ENCODE results near the gene NR2F2. TPM values are rescaled to one million over a fixed set of nuclear protein-coding genes. Genes with fewer than 3 reads are reported as not detected.

Gene NR2F2
- total RNA-seq, 1 experiment from 2014 or later = 18.7 TPM

DNA sequence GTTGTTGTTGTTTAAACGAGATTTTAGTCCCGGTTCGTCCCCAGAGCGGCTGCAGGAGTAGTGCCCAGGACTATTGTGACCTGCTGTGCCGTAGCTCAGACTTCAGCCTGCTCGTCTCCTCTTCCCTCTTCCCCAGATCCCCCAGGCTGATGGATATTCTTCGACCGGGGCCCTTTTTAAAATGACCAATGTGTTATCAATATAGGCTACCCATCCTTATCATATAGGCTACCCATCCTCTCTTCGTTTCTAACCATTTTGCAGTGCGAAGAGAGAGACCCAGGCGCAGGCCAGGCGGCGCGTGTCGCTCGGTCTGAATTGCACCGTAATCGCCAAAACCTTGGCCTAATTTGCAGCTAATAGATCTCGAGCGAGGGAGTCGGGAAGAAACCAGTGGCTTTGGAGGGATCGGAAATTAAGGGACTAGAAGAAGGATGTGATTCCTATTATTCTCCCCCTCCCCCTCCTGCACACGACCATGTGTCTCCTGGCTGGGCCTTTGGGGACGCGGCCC, 23.0 kb downstream of the NR2F2 start:
- DNase-seq (ENCODE audit: low read depth) = no peak

DNA sequence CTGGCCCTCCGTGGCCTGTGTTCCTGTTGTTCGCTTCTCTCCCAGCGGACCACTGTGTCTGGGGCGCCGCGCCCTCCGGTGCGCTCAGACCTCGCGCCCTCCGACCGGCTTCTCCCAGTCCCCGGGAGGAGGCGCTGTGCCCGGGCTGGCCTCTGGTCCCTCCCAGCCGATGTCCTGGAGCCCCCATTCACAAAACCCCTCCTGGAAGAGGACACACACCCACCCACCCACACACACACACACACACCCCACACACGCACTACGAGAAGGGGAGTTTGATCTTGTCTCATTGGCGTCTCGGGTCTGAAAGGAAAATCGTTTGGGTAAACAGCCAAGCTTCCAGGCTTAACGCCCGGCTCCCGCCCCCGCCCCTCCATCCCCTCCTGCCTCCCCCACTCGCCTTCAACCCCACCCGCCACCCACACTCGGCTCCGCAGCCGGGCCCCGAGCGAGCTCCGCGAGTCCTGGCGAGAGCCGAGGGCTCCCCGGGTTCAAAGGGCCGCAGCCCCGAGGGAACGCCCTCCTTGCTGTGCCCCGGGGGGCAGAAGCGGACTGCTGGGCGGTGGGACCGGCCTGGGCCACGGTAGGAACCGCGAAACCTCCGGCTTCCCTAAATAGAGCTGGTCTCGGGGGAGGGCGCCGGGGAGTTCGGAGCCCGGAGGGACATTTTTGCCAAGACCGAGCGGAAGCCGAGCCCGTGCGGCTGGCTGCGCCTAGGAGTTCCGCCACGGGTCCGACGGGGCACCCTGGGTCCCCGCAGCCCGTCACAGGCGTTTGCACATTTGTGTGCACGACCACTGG, 23.6 kb downstream of the NR2F2 start:
- peak; percentile 51 for DNase-seq (ENCODE audit: low read depth)

GRCh38 chr15:96354731-96355567, 24.4 kb downstream of the NR2F2 start:
- peak; percentile 78 for DNase-seq (ENCODE audit: low read depth)

- no peak for DNase-seq (ENCODE audit: low read depth)
Measured at GRCh38 chr15:96355568-96356187, 25.2 kb downstream of the NR2F2 start.

DNA sequence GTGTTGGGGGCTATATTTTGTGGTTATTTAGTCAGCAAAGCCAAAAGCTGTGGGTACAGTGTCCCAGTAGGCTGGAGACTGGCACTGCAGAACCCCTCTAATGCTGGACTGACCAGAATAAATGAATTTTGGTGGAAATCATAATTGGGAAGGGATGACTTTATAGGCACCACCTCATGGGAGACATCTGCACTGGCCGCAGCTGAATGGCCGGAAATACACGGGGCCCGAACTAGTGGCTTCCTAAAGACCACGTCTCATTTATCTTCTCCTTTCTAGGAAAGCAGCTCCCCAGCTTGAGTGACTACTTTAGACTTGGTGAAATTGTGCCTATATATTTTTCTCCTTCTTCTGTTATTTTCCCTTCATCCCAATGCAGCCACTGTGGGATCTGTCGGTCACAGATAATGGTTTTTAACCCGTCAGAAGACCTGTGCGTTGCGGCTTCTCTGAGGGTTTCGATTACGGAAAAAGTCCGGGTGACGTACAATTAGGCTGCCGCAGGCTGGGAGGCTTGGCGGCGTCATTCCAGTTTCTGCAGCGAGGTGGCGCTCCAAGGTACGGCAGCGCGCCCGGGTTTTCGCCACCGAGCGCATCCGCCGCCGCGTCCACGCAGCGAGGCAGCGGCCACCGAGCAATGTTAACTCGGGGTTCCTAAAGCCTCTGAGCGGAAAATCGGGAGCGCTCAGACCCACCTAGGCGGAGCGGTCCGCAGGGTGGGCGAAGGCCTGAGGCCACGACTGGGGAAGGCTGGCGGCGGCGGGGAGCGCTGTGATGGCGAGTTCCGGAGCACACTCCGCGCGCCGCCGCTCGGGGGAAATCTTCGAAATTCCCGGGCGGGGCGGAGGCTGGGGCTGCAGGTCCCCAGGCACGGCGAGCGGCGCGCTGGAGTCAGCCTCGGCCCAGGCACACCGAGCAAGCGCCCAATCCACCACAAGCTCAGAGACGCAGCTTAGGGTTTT, 26.3 kb downstream of the NR2F2 start:
- DNase-seq (ENCODE audit: low read depth) = peak; percentile 80

- DNase-seq (ENCODE audit: low read depth) = no peak
Measured at GRCh38 chr15:96358001-96358801, 27.7 kb downstream of the NR2F2 start.

- no peak for DNase-seq (ENCODE audit: low read depth)
Measured at GRCh38 chr15:96358821-96359615, 28.5 kb downstream of the NR2F2 start.

DNA sequence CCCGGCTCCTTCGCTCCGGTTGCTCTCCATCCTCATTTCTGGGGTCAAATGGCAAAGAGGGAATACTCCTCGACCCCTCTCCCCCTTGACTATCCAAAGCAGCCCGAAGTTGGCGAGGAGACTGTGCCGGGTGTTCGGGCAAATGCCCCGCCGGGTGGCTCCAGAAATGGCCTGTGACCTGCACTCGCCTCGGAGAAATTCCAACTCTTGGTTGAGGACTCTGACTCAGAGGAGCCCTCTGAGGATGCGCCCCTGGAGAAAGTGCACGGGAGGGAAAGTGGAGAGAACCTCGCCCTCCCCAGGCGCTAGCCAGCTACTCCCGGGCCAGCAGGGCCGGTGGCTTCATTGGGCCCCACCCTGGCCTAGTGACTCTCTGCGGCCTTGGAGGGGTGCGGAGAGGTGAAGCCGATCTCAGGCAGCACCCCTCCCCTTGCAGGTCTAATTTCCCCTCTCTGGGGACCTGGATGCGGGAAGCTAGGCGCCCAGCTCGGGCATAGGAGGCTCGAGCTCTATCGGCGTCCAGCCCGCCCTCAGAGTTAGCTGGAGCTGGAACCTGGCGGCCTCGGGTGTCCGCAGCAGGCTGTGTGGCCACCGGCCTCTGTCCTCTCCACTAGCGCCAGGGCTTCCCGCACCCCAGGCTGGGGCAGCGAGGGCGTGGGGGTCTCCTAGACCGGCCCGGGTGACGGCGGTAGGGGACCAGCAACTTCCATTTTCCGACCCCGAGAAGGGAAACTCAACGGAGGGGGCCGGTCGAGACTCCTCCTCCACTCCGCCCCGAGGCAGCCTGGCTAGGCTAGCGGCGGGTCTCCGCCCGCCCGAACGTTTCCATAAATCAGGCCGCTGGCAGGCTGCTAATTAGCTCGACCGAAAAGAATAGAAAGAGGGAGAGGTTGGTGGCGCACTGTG, 29.4 kb downstream of the NR2F2 start:
- DNase-seq (ENCODE audit: low read depth) = no peak

DNA sequence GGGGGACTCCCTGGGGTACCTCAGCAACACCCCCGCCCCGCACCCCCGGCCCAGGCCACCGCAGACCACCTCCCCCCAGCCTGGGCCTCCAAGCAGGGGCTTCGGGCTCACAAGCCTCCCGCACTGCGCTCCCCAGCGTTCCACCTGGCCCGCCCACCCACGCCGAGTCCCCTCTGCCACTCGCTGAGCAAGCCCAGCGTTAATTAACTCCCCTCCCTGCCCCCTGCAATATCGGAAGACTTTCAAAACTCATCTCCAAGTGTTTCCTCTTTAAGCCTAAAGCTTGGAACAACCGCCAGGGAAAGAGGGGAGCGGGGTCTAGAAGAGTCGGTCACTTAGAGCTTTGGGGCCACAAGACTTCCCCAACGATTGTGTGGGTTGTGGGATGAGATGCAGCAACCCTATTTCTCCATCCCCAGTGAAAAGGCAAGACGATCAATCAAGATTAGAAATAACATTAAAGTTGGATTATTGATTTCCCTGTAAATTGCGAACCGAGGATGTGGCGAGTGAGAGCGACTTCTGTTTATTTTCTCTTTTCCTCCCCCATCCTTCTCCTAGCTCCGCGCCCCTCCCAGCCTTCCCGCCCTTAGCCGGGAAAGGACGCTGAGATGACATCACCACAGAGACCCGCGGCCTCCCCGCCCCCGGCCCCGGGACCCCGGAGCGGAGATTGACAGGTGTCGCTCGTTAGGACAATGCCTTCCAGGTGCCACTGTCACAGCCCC, 30.2 kb downstream of the NR2F2 start:
- DNase-seq (ENCODE audit: low read depth) = no peak

DNA sequence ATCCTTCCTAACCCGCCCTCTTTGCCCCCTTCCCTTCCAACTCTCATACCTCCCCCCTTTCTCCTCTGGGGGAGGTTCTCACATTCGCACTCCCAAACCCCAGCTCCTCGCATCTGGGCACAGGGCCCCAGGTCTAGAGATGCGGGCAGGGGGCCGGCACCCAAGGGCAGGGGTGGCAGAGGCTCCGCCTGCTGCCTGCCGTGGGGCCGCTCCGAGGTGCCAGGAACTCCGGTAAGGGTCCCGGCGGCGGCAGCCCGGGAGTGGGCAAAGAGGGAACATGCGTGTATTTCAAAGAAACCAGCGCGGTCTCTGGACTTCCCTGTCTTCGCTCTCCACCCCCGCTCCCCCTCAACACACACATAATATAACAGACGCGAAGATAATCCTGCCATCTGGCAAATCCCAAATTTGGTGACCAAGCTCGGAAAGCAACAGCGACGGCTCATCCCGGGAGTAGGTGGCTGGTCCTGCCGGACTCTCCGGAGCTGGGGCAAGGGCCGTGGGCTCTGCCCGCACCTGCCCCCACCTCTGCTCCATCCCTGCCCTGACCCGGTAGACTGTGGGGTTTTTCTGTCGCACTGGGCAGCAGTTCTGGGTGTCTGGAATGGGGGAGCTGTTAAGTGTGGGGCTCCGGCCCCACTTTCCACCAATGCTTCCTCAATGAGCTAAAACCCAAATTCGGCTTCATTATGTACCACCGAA, 31.0 kb downstream of the NR2F2 start:
- no peak for DNase-seq (ENCODE audit: low read depth)

DNA sequence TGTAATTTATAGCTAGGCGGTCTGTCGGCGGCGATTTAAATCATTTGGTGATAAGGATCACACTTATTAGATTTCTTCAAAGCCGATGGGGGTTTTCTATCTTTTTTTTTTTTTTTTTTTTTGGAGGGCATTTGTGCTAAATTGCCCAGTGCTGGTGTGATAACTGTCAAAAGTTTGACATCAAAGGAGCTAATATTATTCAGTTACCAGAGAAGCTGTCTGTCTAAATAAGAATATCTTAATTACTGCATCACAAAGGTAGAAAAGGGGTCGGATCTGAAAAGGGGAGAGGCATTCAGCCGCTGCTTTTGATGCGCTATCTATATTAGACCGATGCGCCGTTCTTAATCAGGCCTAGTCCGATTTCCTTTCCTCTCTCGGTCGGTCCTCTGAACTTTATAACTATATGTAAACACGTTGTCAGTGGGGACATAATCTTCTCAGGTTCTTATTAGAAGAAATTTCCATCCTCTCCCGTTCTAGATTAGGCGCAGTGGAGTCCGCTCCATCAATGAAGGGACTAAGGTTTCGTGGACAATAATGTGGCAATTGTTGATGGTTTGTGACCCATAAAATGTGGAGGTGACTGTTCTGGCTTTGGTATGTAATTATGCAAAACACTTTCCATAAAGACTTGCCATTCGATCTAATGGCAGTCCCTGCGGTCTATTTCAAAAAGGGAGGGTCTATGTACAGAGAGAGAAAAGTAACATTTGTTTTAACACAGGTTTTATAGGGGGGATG, 31.7 kb downstream of the NR2F2 start:
- DNase-seq (ENCODE audit: low read depth) = no peak

GRCh38 chr15:96362755-96363651, 32.5 kb downstream of the NR2F2 start:
- DNase-seq (ENCODE audit: low read depth) = no peak

GRCh38 chr15:96363707-96364106, 33.2 kb downstream of the NR2F2 start:
- DNase-seq (ENCODE audit: low read depth) = no peak

GRCh38 chr15:96365781-96366525, 35.5 kb downstream of the NR2F2 start:
- DNase-seq (ENCODE audit: low read depth) = no peak

DNA sequence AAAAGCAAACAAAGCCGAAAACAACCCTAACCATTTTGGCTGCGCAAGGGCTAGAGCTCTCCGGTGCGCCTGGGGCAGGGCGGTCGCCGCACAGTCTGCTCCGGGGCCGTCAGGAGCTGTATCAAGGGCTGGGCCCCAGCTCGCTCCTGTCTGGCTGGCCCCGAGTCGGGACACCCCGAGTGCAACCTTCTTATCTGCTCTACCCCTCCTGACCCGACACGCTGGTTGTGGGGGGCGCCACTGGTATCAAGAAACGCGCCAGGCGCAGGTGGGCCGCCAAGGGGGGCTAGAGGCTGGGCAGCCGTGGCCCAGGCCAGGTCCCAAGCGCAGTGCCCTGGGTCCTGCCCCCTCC, 36.0 kb downstream of the NR2F2 start:
- DNase-seq (ENCODE audit: low read depth) = no peak
